ENCODE results near the gene SNX33. TPM values are rescaled to one million over a fixed set of nuclear protein-coding genes. Genes with fewer than 3 reads are reported as not detected.

The SNX33 gene
- polyA plus RNA-seq, 4 donors: 11.0 to 19.8 (median 15.2) TPM

GRCh38 chr15:75639709-75640482, 7.8 kb upstream of the SNX33 start, which contains the start of gene IMP3:
TSS of gene IMP3 (minus strand) at chr15:75640224. CDS start at chr15:75640168, 56 bp downstream.
- DNase-seq (peak; percentile 98 to 99), FAIRE-seq (no peak)
- no peaks in the 10 kb centered on the region for H3K27me3 ChIP-seq (ENCODE audit: control insufficient read depth in 3 of 3, insufficient read depth in 3 of 3, low read length in 3 of 3)
- peaks cover 0 to 8% (median 0%) of the 10 kb centered on the region in 3 donors for H3K36me3 ChIP-seq (ENCODE audit: control insufficient read depth in 3 of 3, insufficient read depth in 2 of 3, low read depth in 1 of 3, low read length in 3 of 3)
- peaks cover 4 to 10% (median 6%) of the 10 kb centered on the region in 3 donors for H3K4me1 ChIP-seq (ENCODE audit: control insufficient read depth in 3 of 3, insufficient read depth in 2 of 3, low read depth in 1 of 3, low read length in 2 of 3)
- H3K4me3 ChIP-seq (ENCODE audit: low read depth in 1 of 3, low read length in 3 of 3): peak within 1 kb of the TSS; percentile 67 to 89 (median 79)
- no peaks in the 10 kb centered on the region for H3K9me3 ChIP-seq (ENCODE audit: control insufficient read depth in 2 of 2, insufficient read depth in 1 of 2, low read depth in 1 of 2, low read length in 1 of 2)
- WGBS, 3 donors: 0 to 1% (median 0%) methylated on average over 70 to 83 of the region's 83 CpGs
- H3K27ac ChIP-seq (ENCODE audit: low read depth in 1 of 3, low read length in 2 of 3): peak within 1 kb of the TSS; percentile 91 to 99 (median 95)

- WGBS, 3 donors: 4 to 7% (median 7%) methylated on average over 17 of the region's 17 CpGs
- Histone ChIP-seq H3K36me3 (ENCODE audit: control insufficient read depth in 3 of 3, insufficient read depth in 2 of 3, low read depth in 1 of 3, low read length in 3 of 3) (peaks cover 0 to 8% (median 0%) of the 10 kb centered on the region in 3 donors), H3K27ac (ENCODE audit: low read depth in 1 of 3, low read length in 2 of 3) (peak overlapping the region; percentile 91 to 99 (median 93)), H3K27me3 (ENCODE audit: control insufficient read depth in 3 of 3, insufficient read depth in 3 of 3, low read length in 3 of 3) (no peaks in the 10 kb centered on the region), H3K4me1 (ENCODE audit: control insufficient read depth in 3 of 3, insufficient read depth in 2 of 3, low read depth in 1 of 3, low read length in 2 of 3) (peaks cover 4 to 10% (median 6%) of the 10 kb centered on the region in 3 donors), H3K4me3 (ENCODE audit: low read depth in 1 of 3, low read length in 3 of 3) (peak overlapping the region; percentile 25 to 79 (median 67)), H3K9me3 (ENCODE audit: control insufficient read depth in 2 of 2, insufficient read depth in 1 of 2, low read depth in 1 of 2, low read length in 1 of 2) (no peaks in the 10 kb centered on the region)
- DNase-seq (peak in 1 of 2 donors; percentile 47), FAIRE-seq (no peak)
Measured at GRCh38 chr15:75640483-75641178, 7.1 kb upstream of the SNX33 start.

GRCh38 chr15:75641179-75641503, 6.6 kb upstream of the SNX33 start:
- H3K4me3 ChIP-seq (ENCODE audit: low read depth in 1 of 3, low read length in 3 of 3): peak overlapping the region in 1 of 3 donors; percentile 67
- H3K27ac ChIP-seq (ENCODE audit: low read depth in 1 of 3, low read length in 2 of 3): peak overlapping the region in 2 of 3 donors; percentile 91 to 99
- H3K27me3 ChIP-seq (ENCODE audit: control insufficient read depth in 3 of 3, insufficient read depth in 3 of 3, low read length in 3 of 3): no peaks in the 10 kb centered on the region
- peaks cover 4 to 14% (median 6%) of the 10 kb centered on the region in 3 donors for H3K4me1 ChIP-seq (ENCODE audit: control insufficient read depth in 3 of 3, insufficient read depth in 2 of 3, low read depth in 1 of 3, low read length in 2 of 3)
- peaks cover 0 to 8% (median 0%) of the 10 kb centered on the region in 3 donors for H3K36me3 ChIP-seq (ENCODE audit: control insufficient read depth in 3 of 3, insufficient read depth in 2 of 3, low read depth in 1 of 3, low read length in 3 of 3)
- FAIRE-seq: no peak
- WGBS, 3 donors: 76 to 79% (median 78%) methylated on average over 4 of the region's 4 CpGs
- DNase-seq: no peak
- H3K9me3 ChIP-seq (ENCODE audit: control insufficient read depth in 2 of 2, insufficient read depth in 1 of 2, low read depth in 1 of 2, low read length in 1 of 2): no peaks in the 10 kb centered on the region

- Histone ChIP-seq H3K27ac (ENCODE audit: low read depth in 1 of 3, low read length in 2 of 3) (no peak overlapping the region), H3K27me3 (ENCODE audit: control insufficient read depth in 3 of 3, insufficient read depth in 3 of 3, low read length in 3 of 3) (no peaks in the 10 kb centered on the region), H3K9me3 (ENCODE audit: control insufficient read depth in 2 of 2, insufficient read depth in 1 of 2, low read depth in 1 of 2, low read length in 1 of 2) (no peaks in the 10 kb centered on the region), H3K4me1 (ENCODE audit: control insufficient read depth in 3 of 3, insufficient read depth in 2 of 3, low read depth in 1 of 3, low read length in 2 of 3) (peaks cover 4 to 19% (median 10%) of the 10 kb centered on the region in 3 donors), H3K4me3 (ENCODE audit: low read depth in 1 of 3, low read length in 3 of 3) (no peak overlapping the region), H3K36me3 (ENCODE audit: control insufficient read depth in 3 of 3, insufficient read depth in 2 of 3, low read depth in 1 of 3, low read length in 3 of 3) (peaks cover 0 to 8% (median 0%) of the 10 kb centered on the region in 3 donors)
- 67 to 76% (median 74%) methylated on average over 5 of the region's 5 CpGs for WGBS, 3 donors
- FAIRE-seq: no peak
- no peak for DNase-seq
Measured at GRCh38 chr15:75641603-75642002, 6.1 kb upstream of the SNX33 start.

- Histone ChIP-seq H3K27ac (ENCODE audit: low read depth in 1 of 3, low read length in 2 of 3) (no peak overlapping the region), H3K9me3 (ENCODE audit: control insufficient read depth in 2 of 2, insufficient read depth in 1 of 2, low read depth in 1 of 2, low read length in 1 of 2) (no peaks in the 10 kb centered on the region), H3K4me3 (ENCODE audit: low read depth in 1 of 3, low read length in 3 of 3) (no peak overlapping the region), H3K4me1 (ENCODE audit: control insufficient read depth in 3 of 3, insufficient read depth in 2 of 3, low read depth in 1 of 3, low read length in 2 of 3) (peaks cover 0 to 30% (median 4%) of the 10 kb centered on the region in 3 donors), H3K36me3 (ENCODE audit: control insufficient read depth in 3 of 3, insufficient read depth in 2 of 3, low read depth in 1 of 3, low read length in 3 of 3) (peaks cover 0 to 5% (median 0%) of the 10 kb centered on the region in 3 donors), H3K27me3 (ENCODE audit: control insufficient read depth in 3 of 3, insufficient read depth in 3 of 3, low read length in 3 of 3) (no peaks in the 10 kb centered on the region)
- whole genome bisulfite sequencing, 3 donors: 78 to 84% (median 80%) methylated on average over 2 of the region's 2 CpGs
- no peak for FAIRE-seq
- DNase-seq: no peak
Measured at GRCh38 chr15:75644376-75644775, 3.3 kb upstream of the SNX33 start.

GRCh38 chr15:75646112-75646943, 1.4 kb upstream of the SNX33 start:
- no peak for FAIRE-seq
- Histone ChIP-seq H3K27ac (ENCODE audit: low read depth in 1 of 3, low read length in 2 of 3) (peak overlapping the region; percentile 87 to 93 (median 89)), H3K4me1 (ENCODE audit: control insufficient read depth in 3 of 3, insufficient read depth in 2 of 3, low read depth in 1 of 3, low read length in 2 of 3) (peaks cover 4 to 38% (median 13%) of the 10 kb centered on the region in 3 donors), H3K27me3 (ENCODE audit: control insufficient read depth in 3 of 3, insufficient read depth in 3 of 3, low read length in 3 of 3) (no peaks in the 10 kb centered on the region), H3K9me3 (ENCODE audit: control insufficient read depth in 2 of 2, insufficient read depth in 1 of 2, low read depth in 1 of 2, low read length in 1 of 2) (no peaks in the 10 kb centered on the region), H3K4me3 (ENCODE audit: low read depth in 1 of 3, low read length in 3 of 3) (peak overlapping the region in 2 of 3 donors; percentile 86 to 92), H3K36me3 (ENCODE audit: control insufficient read depth in 3 of 3, insufficient read depth in 2 of 3, low read depth in 1 of 3, low read length in 3 of 3) (peaks cover 0 to 24% (median 0%) of the 10 kb centered on the region in 3 donors)
- DNase-seq: no peak
- 29 to 40% (median 36%) methylated on average over 5 of the region's 5 CpGs for WGBS, 3 donors

- Histone ChIP-seq H3K4me3 (ENCODE audit: low read depth in 1 of 3, low read length in 3 of 3) (peak overlapping the region; percentile 69 to 92 (median 86)), H3K27ac (ENCODE audit: low read depth in 1 of 3, low read length in 2 of 3) (peak overlapping the region; percentile 87 to 93 (median 89)), H3K27me3 (ENCODE audit: control insufficient read depth in 3 of 3, insufficient read depth in 3 of 3, low read length in 3 of 3) (no peaks in the 10 kb centered on the region), H3K4me1 (ENCODE audit: control insufficient read depth in 3 of 3, insufficient read depth in 2 of 3, low read depth in 1 of 3, low read length in 2 of 3) (peaks cover 4 to 44% (median 13%) of the 10 kb centered on the region in 3 donors), H3K36me3 (ENCODE audit: control insufficient read depth in 3 of 3, insufficient read depth in 2 of 3, low read depth in 1 of 3, low read length in 3 of 3) (peaks cover 0 to 30% (median 0%) of the 10 kb centered on the region in 3 donors), H3K9me3 (ENCODE audit: control insufficient read depth in 2 of 2, insufficient read depth in 1 of 2, low read depth in 1 of 2, low read length in 1 of 2) (no peaks in the 10 kb centered on the region)
- FAIRE-seq (no peak), DNase-seq (peak; percentile 56 to 78)
- WGBS, 3 donors: 1 to 4% (median 2%) methylated on average over 26 of the region's 26 CpGs
Measured at GRCh38 chr15:75646944-75647364, 758 bp upstream of the SNX33 start.
